IgD-negative memory B cell (primary cell): Measurements from ENCODE around the gene NCBP1. TPM values are rescaled to one million over a fixed set of nuclear protein-coding genes. Genes with fewer than 3 reads are reported as not detected.
A peak's percentile ranks its signal among the peaks of the same experiment; 100 is the strongest.
"Not testable (repeated sequence)": the region's sequence is repeated elsewhere in the genome, so short reads cannot be mapped to it uniquely, and the experiment has no call there.

Experiments used
- H3K27ac Mint-ChIP-seq, 3 donors: one replicate each; pipeline ENCODE4 v1.8.0; 2020 to 2022; ENCODE audit warnings: mild to moderate bottlenecking in 3 of 3, mixed read lengths in 3 of 3, moderate library complexity in 1 of 3
- H3K27me3 Mint-ChIP-seq: one replicate; pipeline ENCODE4 v1.8.0; 2021; ENCODE audit warnings: mixed read lengths
- H3K36me3 Mint-ChIP-seq: one replicate; pipeline ENCODE4 v1.8.0; 2020; ENCODE audit warnings: mild to moderate bottlenecking, mixed read lengths
- H3K4me1 Mint-ChIP-seq, 3 donors: one replicate each; pipeline ENCODE4 v1.8.0; 2020 to 2022; ENCODE audit warnings: mixed read lengths in 3 of 3, mild to moderate bottlenecking in 1 of 3
- H3K4me3 Mint-ChIP-seq, 4 donors: one replicate each; pipeline ENCODE4 v1.8.0; 2020 to 2022; ENCODE audit warnings: mild to moderate bottlenecking in 4 of 4, mixed read lengths in 4 of 4, moderate library complexity in 3 of 4
- H3K9me3 Mint-ChIP-seq, 3 donors: one replicate each; pipeline ENCODE4 v1.8.0; 2020 to 2021; ENCODE audit warnings: mixed read lengths in 3 of 3, mild to moderate bottlenecking in 1 of 3
- polyA plus RNA-seq: library from polyadenylated mRNA; unstranded; fragments of 300-500 nt; fragmentation: Illumina TruSeq; gene quantifications from one replicate; pipeline ENCODE4 v1.2.3, GENCODE V29; 2021

NCBP1 gene
- polyA plus RNA-seq, 1 donor from 2014 or later = 15.6 TPM

GRCh38 chr9:97604901-97605645 lies 28.5 kb upstream of the NCBP1 start:
- H3K9me3 Mint-ChIP-seq = no peaks in the 10 kb centered on the region
- no peaks in the 10 kb centered on the region for H3K4me1 Mint-ChIP-seq
- H3K27ac Mint-ChIP-seq = peak overlapping the region in 1 of 3 donors; percentile 69
- H3K27me3 Mint-ChIP-seq = no peaks in the 10 kb centered on the region
- peaks cover 3% of the 10 kb centered on the region for H3K36me3 Mint-ChIP-seq
- H3K4me3 Mint-ChIP-seq = no peak overlapping the region

GRCh38 chr9:97615439-97616072 lies 18.1 kb upstream of the NCBP1 start:
- Mint-ChIP-seq H3K9me3 (no peaks in the 10 kb centered on the region), H3K4me1 (peaks cover 7 to 10% (median 8%) of the 10 kb centered on the region in 3 donors), H3K36me3 (peaks cover 2% of the 10 kb centered on the region), H3K27ac (peak overlapping the region in 1 of 3 donors; percentile 6), H3K27me3 (no peaks in the 10 kb centered on the region), H3K4me3 (no peak overlapping the region)

GRCh38 chr9:97617939-97618416 lies 15.6 kb upstream of the NCBP1 start:
- Mint-ChIP-seq H3K9me3 (no peaks in the 10 kb centered on the region), H3K27ac (peak overlapping the region in 2 of 3 donors; percentile 4 to 44), H3K4me3 (no peak overlapping the region), H3K36me3 (no peaks in the 10 kb centered on the region), H3K4me1 (peaks cover 8 to 10% (median 8%) of the 10 kb centered on the region in 3 donors), H3K27me3 (no peaks in the 10 kb centered on the region)

- H3K4me1 Mint-ChIP-seq = peaks cover 9 to 12% (median 10%) of the 10 kb centered on the region in 3 donors
- H3K36me3 Mint-ChIP-seq, H3K9me3 Mint-ChIP-seq, H3K27me3 Mint-ChIP-seq, H3K4me3 Mint-ChIP-seq, H3K27ac Mint-ChIP-seq: not testable (repeated sequence)
Measured at GRCh38 chr9:97620063-97620462, 13.6 kb upstream of the NCBP1 start.

- not testable (repeated sequence) for H3K9me3 Mint-ChIP-seq, H3K27me3 Mint-ChIP-seq, H3K4me3 Mint-ChIP-seq, H3K27ac Mint-ChIP-seq, H3K36me3 Mint-ChIP-seq
- H3K4me1 Mint-ChIP-seq = peaks cover 8 to 12% (median 10%) of the 10 kb centered on the region in 3 donors
Measured at GRCh38 chr9:97622483-97622882, 11.1 kb upstream of the NCBP1 start.

GRCh38 chr9:97623946-97624345 lies 9.7 kb upstream of the NCBP1 start:
- Mint-ChIP-seq H3K4me3 (no peak overlapping the region), H3K27me3 (no peaks in the 10 kb centered on the region), H3K36me3 (no peaks in the 10 kb centered on the region), H3K9me3 (no peaks in the 10 kb centered on the region), H3K4me1 (peaks cover 2 to 9% (median 4%) of the 10 kb centered on the region in 3 donors), H3K27ac (no peak overlapping the region)

GRCh38 chr9:97625620-97626019 lies 8.0 kb upstream of the NCBP1 start:
- Mint-ChIP-seq H3K27me3 (no peaks in the 10 kb centered on the region), H3K9me3 (no peaks in the 10 kb centered on the region), H3K36me3 (no peaks in the 10 kb centered on the region), H3K4me1 (peaks cover 8 to 13% (median 9%) of the 10 kb centered on the region in 3 donors), H3K4me3 (no peak overlapping the region), H3K27ac (no peak overlapping the region)

- no peak overlapping the region for H3K4me3 Mint-ChIP-seq
- no peaks in the 10 kb centered on the region for H3K36me3 Mint-ChIP-seq
- H3K27me3 Mint-ChIP-seq = no peaks in the 10 kb centered on the region
- no peaks in the 10 kb centered on the region for H3K9me3 Mint-ChIP-seq
- H3K4me1 Mint-ChIP-seq = peaks cover 12 to 21% (median 17%) of the 10 kb centered on the region in 3 donors
- no peak overlapping the region for H3K27ac Mint-ChIP-seq
Measured at GRCh38 chr9:97627624-97628023, 6.0 kb upstream of the NCBP1 start.

- no peaks in the 10 kb centered on the region for H3K27me3 Mint-ChIP-seq
- no peaks in the 10 kb centered on the region for H3K36me3 Mint-ChIP-seq
- H3K9me3 Mint-ChIP-seq = no peaks in the 10 kb centered on the region
- H3K4me1 Mint-ChIP-seq = peaks cover 15 to 21% (median 18%) of the 10 kb centered on the region in 3 donors
- H3K27ac Mint-ChIP-seq = no peak overlapping the region
- H3K4me3 Mint-ChIP-seq = no peak overlapping the region
Measured at GRCh38 chr9:97628668-97629067, 5.0 kb upstream of the NCBP1 start.

- Mint-ChIP-seq H3K9me3 (no peaks in the 10 kb centered on the region), H3K27ac (no peak overlapping the region), H3K4me3 (no peak overlapping the region), H3K4me1 (peaks cover 16 to 22% (median 20%) of the 10 kb centered on the region in 3 donors), H3K27me3 (no peaks in the 10 kb centered on the region), H3K36me3 (no peaks in the 10 kb centered on the region)
Measured at GRCh38 chr9:97629156-97629555, 4.5 kb upstream of the NCBP1 start.

- Mint-ChIP-seq H3K27me3 (no peaks in the 10 kb centered on the region), H3K27ac (no peak overlapping the region), H3K4me1 (peaks cover 26 to 30% (median 29%) of the 10 kb centered on the region in 3 donors), H3K9me3 (no peaks in the 10 kb centered on the region), H3K36me3 (no peaks in the 10 kb centered on the region), H3K4me3 (no peak overlapping the region)
Measured at GRCh38 chr9:97630591-97630990, 3.0 kb upstream of the NCBP1 start.

GRCh38 chr9:97632248-97632984 lies 1.2 kb upstream of the NCBP1 start:
- H3K4me3 Mint-ChIP-seq = peak overlapping the region; percentile 93 to 98 (median 96)
- peaks cover 32 to 40% (median 34%) of the 10 kb centered on the region in 3 donors for H3K4me1 Mint-ChIP-seq
- no peaks in the 10 kb centered on the region for H3K36me3 Mint-ChIP-seq
- no peaks in the 10 kb centered on the region for H3K27me3 Mint-ChIP-seq
- peak overlapping the region; percentile 94 to 99 (median 97) for H3K27ac Mint-ChIP-seq
- H3K9me3 Mint-ChIP-seq = no peaks in the 10 kb centered on the region

- Mint-ChIP-seq H3K36me3 (no peaks in the 10 kb centered on the region), H3K4me3 (peak overlapping the region; percentile 93 to 98 (median 96)), H3K27me3 (no peaks in the 10 kb centered on the region), H3K27ac (peak overlapping the region; percentile 94 to 99 (median 97)), H3K4me1 (peaks cover 32 to 52% (median 43%) of the 10 kb centered on the region in 3 donors), H3K9me3 (no peaks in the 10 kb centered on the region)
Measured at GRCh38 chr9:97633859-97634490, 354 bp downstream of the NCBP1 start.

GRCh38 chr9:97635026-97635425 lies 1.4 kb downstream of the NCBP1 start:
- H3K9me3 Mint-ChIP-seq = no peaks in the 10 kb centered on the region
- H3K4me1 Mint-ChIP-seq = peaks cover 28 to 47% (median 43%) of the 10 kb centered on the region in 3 donors
- no peaks in the 10 kb centered on the region for H3K27me3 Mint-ChIP-seq
- H3K27ac Mint-ChIP-seq = peak overlapping the region in 2 of 3 donors; percentile 67 to 94
- no peaks in the 10 kb centered on the region for H3K36me3 Mint-ChIP-seq
- H3K4me3 Mint-ChIP-seq = peak overlapping the region; percentile 93 to 98 (median 96)
